Keratinocyte (primary cell): ENCODE results near the gene TMEM18. TPM values are rescaled to one million over a fixed set of nuclear protein-coding genes. Genes with fewer than 3 reads are reported as not detected.

Experiments
- DNase-seq: peaks from one replicate; pipeline ENCODE4 v3.0.0-alpha.2; 2011; ENCODE audit warnings: low read depth, missing footprints, low spot score
- FAIRE-seq: peaks from 2 replicates; lab custom pipeline; 2011; peaks lifted over from hg19 to GRCh38; lab: Jason Lieb, UNC
- H2AFZ ChIP-seq: 2 replicates; pipeline ENCODE4 v1.6.0; 2012; ENCODE audit warnings: low read length, control low read depth, inconsistent platforms; ENCODE audit not compliant: control insufficient read depth
- H3K27ac ChIP-seq: 2 replicates; pipeline ENCODE4 v1.5.1; 2011; ENCODE audit warnings: low read length; ENCODE audit not compliant: control insufficient read depth, insufficient read depth
- H3K27me3 ChIP-seq: 3 replicates; pipeline ENCODE4 v1.6.0; 2011; ENCODE audit warnings: low read length; ENCODE audit not compliant: control insufficient read depth, insufficient read depth; ENCODE audit errors: extremely low read depth
- H3K36me3 ChIP-seq, 2 experiments: 2 replicates in 1 of 2; 3 replicates in 1 of 2; pipeline ENCODE4 v1.5.1; 2011; ENCODE audit warnings: low read length in 2 of 2, mild to moderate bottlenecking in 1 of 2; ENCODE audit not compliant: control insufficient read depth in 2 of 2, insufficient read depth in 2 of 2; ENCODE audit errors: extremely low read depth in 1 of 2
- H3K4me1 ChIP-seq: 3 replicates; pipeline ENCODE4 v1.5.1; 2011; ENCODE audit warnings: low read length; ENCODE audit not compliant: control insufficient read depth, insufficient read depth; ENCODE audit errors: extremely low read depth
- H3K4me2 ChIP-seq: 3 replicates; pipeline ENCODE4 v1.6.0; 2011; ENCODE audit warnings: low read depth, low read length; ENCODE audit not compliant: control insufficient read depth, insufficient read depth; ENCODE audit errors: extremely low read depth
- H3K4me3 ChIP-seq, 3 experiments: fragments of 200-600 bp in 1 of 3; sonication (generic) in 1 of 3; 2 replicates in 2 of 3; 3 replicates in 1 of 3; pipeline ENCODE4 v1.5.1; 2011 to 2016; ENCODE audit warnings: low read length in 3 of 3, mild to moderate bottlenecking in 3 of 3, control low read depth in 2 of 3, inconsistent platforms in 1 of 3, low read depth in 1 of 3, mixed read lengths in 1 of 3, mixed run types in 1 of 3, moderate library complexity in 1 of 3; ENCODE audit not compliant: control insufficient read depth in 2 of 3, insufficient read depth in 2 of 3; ENCODE audit errors: extremely low read depth in 1 of 3
- H3K79me2 ChIP-seq: 2 replicates; pipeline ENCODE4 v1.6.0; 2012; ENCODE audit warnings: low read length; ENCODE audit not compliant: control insufficient read depth, insufficient read depth
- H3K9ac ChIP-seq: 3 replicates; pipeline ENCODE4 v1.6.0; 2011; ENCODE audit warnings: low read length; ENCODE audit not compliant: control insufficient read depth, insufficient read depth; ENCODE audit errors: extremely low read depth
- H3K9me1 ChIP-seq: 3 replicates; pipeline ENCODE4 v1.6.0; 2011; ENCODE audit warnings: low read length; ENCODE audit not compliant: control insufficient read depth, insufficient read depth; ENCODE audit errors: extremely low read depth
- H3K9me3 ChIP-seq: 2 replicates; pipeline ENCODE4 v1.5.1; 2012; ENCODE audit warnings: low read depth, low read length; ENCODE audit not compliant: control insufficient read depth
- H4K20me1 ChIP-seq: 3 replicates; pipeline ENCODE4 v1.6.0; 2011; ENCODE audit warnings: low read length; ENCODE audit not compliant: control insufficient read depth, insufficient read depth; ENCODE audit errors: extremely low read depth
- CTCF ChIP-seq, 3 experiments: IDR thresholded peaks in 1 of 3; conservative IDR thresholded peaks in 1 of 3; optimal IDR thresholded peaks in 1 of 3; 2 replicates in 2 of 3; 3 replicates in 1 of 3; pipeline versions ENCODE3 to v1.5.1; 2011; ENCODE audit warnings: low read length in 3 of 3, mild to moderate bottlenecking in 3 of 3, moderate library complexity in 2 of 3, control low read depth in 1 of 3, inconsistent platforms in 1 of 3; ENCODE audit not compliant: insufficient read depth in 2 of 3; ENCODE audit errors: extremely low read depth in 1 of 3
- EZH2 ChIP-seq: IDR thresholded peaks from one replicate; pipeline ENCODE4 v1.6.1; 2012; ENCODE audit warnings: inconsistent platforms, mild to moderate bottlenecking, low read length, moderate library complexity
- dilution Hi-C: fragments of 300-500 bp; cut with MboI; formaldehyde crosslinking; loops from one replicate; pipeline ENCODE4 v1.7.0; 2020; ENCODE audit warnings: low sequenced_read_pairs; ENCODE audit not compliant: extremely low pct_ligation_motif_present
- polyA plus RNA-seq, 5 experiments: library from polyadenylated mRNA; depleted of rRNA in 3 of 5; stranded (reverse) in 3 of 5; stranded (forward) in 1 of 5; unstranded in 1 of 5; fragments of >200 nt; gene quantifications; 1 replicate in 1 of 5; 2 replicates in 3 of 5; 3 replicates in 1 of 5; pipeline versions ENCODE4 v1.2.1 to v1.2.3, GENCODE V29; 2011 to 2012; ENCODE audit warnings: missing spikeins in 2 of 5, low read depth in 1 of 5, low replicate concordance in 1 of 5

TMEM18 gene
- polyA plus RNA-seq, 1 donor (not counting 4 experiments of a cell fraction or from before 2014, with no cell fraction given): 27.7 TPM

- Histone ChIP-seq H3K4me1 (no peaks in the 10 kb centered on the region), H3K27ac (no peak overlapping the region), H3K9me1 (no peaks in the 10 kb centered on the region), H3K79me2 (no peaks in the 10 kb centered on the region), H3K9ac (no peak overlapping the region), H3K36me3 (no peaks in the 10 kb centered on the region), H3K27me3 (no peaks in the 10 kb centered on the region), H3K4me2 (no peak overlapping the region), H3K4me3 (no peak overlapping the region), H2AFZ (no peak overlapping the region), H3K9me3 (no peaks in the 10 kb centered on the region), H4K20me1 (no peaks in the 10 kb centered on the region)
- TF ChIP-seq EZH2 (no peak), CTCF (optimal IDR thresholded peaks at IDR 0.05 in 1 of 3, IDR thresholded peaks at IDR 0.05 in 1 of 3, conservative IDR thresholded peaks at IDR 0.05 in 1 of 3; ENCODE audit: extremely low read depth in 1 of 3, insufficient read depth in 2 of 3, low read length in 3 of 3) (no peak)
- no peak for DNase-seq
- no peak for FAIRE-seq
- dilution Hi-C loops: no loop called here
Measured at GRCh38 chr2:626491-627339, 50.5 kb downstream of the TMEM18 start.

- no peaks in the 10 kb centered on the region for H3K27me3 ChIP-seq
- H3K4me2 ChIP-seq: no peak overlapping the region
- peaks cover under 1% of the 10 kb centered on the region for H3K9me3 ChIP-seq
- no peak overlapping the region for H3K9ac ChIP-seq
- H3K27ac ChIP-seq: no peak overlapping the region
- FAIRE-seq (no peak), DNase-seq (no peak)
- no peak overlapping the region for H3K4me3 ChIP-seq
- H3K4me1 ChIP-seq: no peaks in the 10 kb centered on the region
- dilution Hi-C loops: no loop called here
- no peaks in the 10 kb centered on the region for H3K79me2 ChIP-seq
- no peak overlapping the region for H2AFZ ChIP-seq
- TF ChIP-seq CTCF (optimal IDR thresholded peaks at IDR 0.05 in 1 of 3, IDR thresholded peaks at IDR 0.05 in 1 of 3, conservative IDR thresholded peaks at IDR 0.05 in 1 of 3; ENCODE audit: extremely low read depth in 1 of 3, insufficient read depth in 2 of 3, low read length in 3 of 3) (no peak), EZH2 (no peak)
- H3K36me3 ChIP-seq: no peaks in the 10 kb centered on the region
- no peaks in the 10 kb centered on the region for H3K9me1 ChIP-seq
- H4K20me1 ChIP-seq: no peaks in the 10 kb centered on the region
Measured at GRCh38 chr2:625415-626333, 51.5 kb downstream of the TMEM18 start.
